Measurements from ENCODE around the gene USP13.

Gene USP13

DNA sequence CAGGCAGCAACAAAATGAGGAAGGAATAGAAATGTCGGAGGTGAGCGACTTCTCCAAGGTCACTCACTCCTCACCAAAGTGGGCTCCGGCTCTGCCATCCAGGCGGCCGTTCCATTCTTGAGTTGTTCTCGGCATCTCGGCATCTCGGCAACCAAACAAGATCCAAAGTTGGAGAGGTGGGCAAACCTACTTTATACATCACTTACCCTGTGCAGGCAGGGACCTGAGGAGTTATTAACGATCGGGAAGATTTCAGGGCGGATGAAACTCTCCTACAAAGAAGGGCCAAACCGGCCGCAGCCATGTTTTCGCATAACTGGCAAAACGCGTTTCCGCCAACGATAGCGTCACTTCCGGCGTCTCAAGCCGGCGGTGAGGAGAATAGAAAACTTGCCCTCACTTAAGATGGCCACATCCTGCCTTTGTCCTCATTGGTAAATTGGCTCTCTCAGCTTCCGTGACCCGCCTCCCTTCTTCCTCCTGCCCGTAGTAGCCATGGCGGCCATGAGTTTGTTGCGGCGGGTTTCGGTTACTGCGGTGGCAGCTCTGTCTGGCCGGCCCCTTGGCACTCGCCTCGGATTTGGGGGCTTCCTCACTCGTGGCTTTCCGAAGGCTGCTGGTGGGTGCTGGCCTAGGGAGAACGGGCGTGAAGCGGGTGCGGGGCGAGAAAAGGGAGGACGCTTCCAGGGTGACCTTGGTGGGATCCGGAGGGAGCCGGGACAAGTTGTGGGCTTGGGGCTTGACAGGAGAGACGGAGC lies 48.3 kb upstream of the USP13 start, which contains the start of the genes MRPL47 and NDUFB5:
Gene MRPL47 (minus strand): TSS at position 318 of the 758 bp plus-strand sequence. CDS start 14 bp downstream, at position 304.
Gene NDUFB5 (plus strand): TSS at position 474 of the 758 bp plus-strand sequence. CDS start 22 bp downstream, at position 496.
- Histone ChIP-seq H3K4me3 (ENCODE audit: low read length, poor library complexity, severe bottlenecking) (peak within 1 kb of the TSS; percentile 82), H3F3A (ENCODE audit: low read depth) (peaks cover 10% of the 10 kb centered on the region; the same call in 1 of the 2 replicates), H3K9me3 (ENCODE audit: insufficient read depth, low read depth, low read length) (no peaks in the 10 kb centered on the region), H3K79me2 (ENCODE audit: insufficient read depth, low read length) (peaks cover 60% of the 10 kb centered on the region), H3K9me2 (replicated peaks; ENCODE audit: low read depth, low read length) (no peaks in the 10 kb centered on the region), H4K20me1 (ENCODE audit: insufficient read depth, low read length, poor library complexity, severe bottlenecking) (peaks cover 27% of the 10 kb centered on the region), H3K36me3 (ENCODE audit: insufficient read depth, low read length) (peaks cover 15% of the 10 kb centered on the region), H3K4me1 (ENCODE audit: insufficient read depth, low read length, poor library complexity, severe bottlenecking) (peaks cover 31% of the 10 kb centered on the region), H3K9ac (ENCODE audit: low read depth, low read length, poor library complexity, severe bottlenecking) (peak within 1 kb of the TSS; percentile 90), H3K27me3 (ENCODE audit: insufficient read depth, low read length, poor library complexity, severe bottlenecking) (no peaks in the 10 kb centered on the region), H2AFZ (ENCODE audit: low read length) (peak within 1 kb of the TSS; percentile 90), H3K4me2 (ENCODE audit: low read depth, low read length, poor library complexity, severe bottlenecking) (peak within 1 kb of the TSS; percentile 80)
- no peak for TF ChIP-seq EZH2phosphoT487 (IDR thresholded peaks at IDR 0.05; ENCODE audit: borderline replicate concordance)

- Histone ChIP-seq H3K9me3 (ENCODE audit: insufficient read depth, low read depth, low read length) (no peaks in the 10 kb centered on the region), H3K36me3 (ENCODE audit: insufficient read depth, low read length) (peaks cover 1% of the 10 kb centered on the region; the same call in 1 of the 2 replicates), H4K20me1 (ENCODE audit: insufficient read depth, low read length, poor library complexity, severe bottlenecking) (peaks cover 25% of the 10 kb centered on the region), H3K9ac (ENCODE audit: low read depth, low read length, poor library complexity, severe bottlenecking) (no peak overlapping the region), H3K9me2 (replicated peaks; ENCODE audit: low read depth, low read length) (no peaks in the 10 kb centered on the region), H3K4me3 (ENCODE audit: low read length, poor library complexity, severe bottlenecking) (no peak overlapping the region), H3K79me2 (ENCODE audit: insufficient read depth, low read length) (peaks cover 47% of the 10 kb centered on the region), H3K4me2 (ENCODE audit: low read depth, low read length, poor library complexity, severe bottlenecking) (peak overlapping the region; percentile 80), H2AFZ (ENCODE audit: low read length) (no peak overlapping the region), H3K27me3 (ENCODE audit: insufficient read depth, low read length, poor library complexity, severe bottlenecking) (no peaks in the 10 kb centered on the region), H3K4me1 (ENCODE audit: insufficient read depth, low read length, poor library complexity, severe bottlenecking) (peaks cover 32% of the 10 kb centered on the region), H3F3A (ENCODE audit: low read depth) (peaks cover 10% of the 10 kb centered on the region; the same call in 1 of the 2 replicates)
- no peak for TF ChIP-seq EZH2phosphoT487 (IDR thresholded peaks at IDR 0.05; ENCODE audit: borderline replicate concordance)
- TF ChIP-seq, protein P1, sequence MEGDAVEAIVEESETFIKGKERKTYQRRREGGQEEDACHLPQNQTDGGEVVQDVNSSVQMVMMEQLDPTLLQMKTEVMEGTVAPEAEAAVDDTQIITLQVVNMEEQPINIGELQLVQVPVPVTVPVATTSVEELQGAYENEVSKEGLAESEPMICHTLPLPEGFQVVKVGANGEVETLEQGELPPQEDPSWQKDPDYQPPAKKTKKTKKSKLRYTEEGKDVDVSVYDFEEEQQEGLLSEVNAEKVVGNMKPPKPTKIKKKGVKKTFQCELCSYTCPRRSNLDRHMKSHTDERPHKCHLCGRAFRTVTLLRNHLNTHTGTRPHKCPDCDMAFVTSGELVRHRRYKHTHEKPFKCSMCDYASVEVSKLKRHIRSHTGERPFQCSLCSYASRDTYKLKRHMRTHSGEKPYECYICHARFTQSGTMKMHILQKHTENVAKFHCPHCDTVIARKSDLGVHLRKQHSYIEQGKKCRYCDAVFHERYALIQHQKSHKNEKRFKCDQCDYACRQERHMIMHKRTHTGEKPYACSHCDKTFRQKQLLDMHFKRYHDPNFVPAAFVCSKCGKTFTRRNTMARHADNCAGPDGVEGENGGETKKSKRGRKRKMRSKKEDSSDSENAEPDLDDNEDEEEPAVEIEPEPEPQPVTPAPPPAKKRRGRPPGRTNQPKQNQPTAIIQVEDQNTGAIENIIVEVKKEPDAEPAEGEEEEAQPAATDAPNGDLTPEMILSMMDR (conservative IDR thresholded peaks at IDR 0.05; ENCODE audit: low read length) = no peak
Measured at GRCh38 chr3:179606534-179607085, 46.2 kb upstream of the USP13 start.

GRCh38 chr3:179608931-179609720 lies 43.7 kb upstream of the USP13 start:
- Histone ChIP-seq H3F3A (ENCODE audit: low read depth) (peaks cover 10% of the 10 kb centered on the region; the same call in 1 of the 2 replicates), H3K9me3 (ENCODE audit: insufficient read depth, low read depth, low read length) (no peaks in the 10 kb centered on the region), H2AFZ (ENCODE audit: low read length) (peak overlapping the region; percentile 5), H3K9me2 (replicated peaks; ENCODE audit: low read depth, low read length) (no peaks in the 10 kb centered on the region), H4K20me1 (ENCODE audit: insufficient read depth, low read length, poor library complexity, severe bottlenecking) (peaks cover 3% of the 10 kb centered on the region), H3K4me1 (ENCODE audit: insufficient read depth, low read length, poor library complexity, severe bottlenecking) (peaks cover 20% of the 10 kb centered on the region), H3K27me3 (ENCODE audit: insufficient read depth, low read length, poor library complexity, severe bottlenecking) (no peaks in the 10 kb centered on the region), H3K36me3 (ENCODE audit: insufficient read depth, low read length) (no peaks in the 10 kb centered on the region), H3K4me2 (ENCODE audit: low read depth, low read length, poor library complexity, severe bottlenecking) (peak overlapping the region; percentile 73), H3K79me2 (ENCODE audit: insufficient read depth, low read length) (peaks cover 22% of the 10 kb centered on the region), H3K4me3 (ENCODE audit: low read length, poor library complexity, severe bottlenecking) (peak overlapping the region; percentile 66), H3K9ac (ENCODE audit: low read depth, low read length, poor library complexity, severe bottlenecking) (peak overlapping the region; percentile 61)
- TF ChIP-seq, protein P1 (conservative IDR thresholded peaks at IDR 0.05; ENCODE audit: low read length) = no peak
- TF ChIP-seq EZH2phosphoT487 (IDR thresholded peaks at IDR 0.05; ENCODE audit: borderline replicate concordance) = no peak
